Measurements from ENCODE around the gene AQP7.
"Not testable (repeated sequence)": the region's sequence is repeated elsewhere in the genome, so short reads cannot be mapped to it uniquely, and the experiment has no call there.

Gene AQP7

DNA sequence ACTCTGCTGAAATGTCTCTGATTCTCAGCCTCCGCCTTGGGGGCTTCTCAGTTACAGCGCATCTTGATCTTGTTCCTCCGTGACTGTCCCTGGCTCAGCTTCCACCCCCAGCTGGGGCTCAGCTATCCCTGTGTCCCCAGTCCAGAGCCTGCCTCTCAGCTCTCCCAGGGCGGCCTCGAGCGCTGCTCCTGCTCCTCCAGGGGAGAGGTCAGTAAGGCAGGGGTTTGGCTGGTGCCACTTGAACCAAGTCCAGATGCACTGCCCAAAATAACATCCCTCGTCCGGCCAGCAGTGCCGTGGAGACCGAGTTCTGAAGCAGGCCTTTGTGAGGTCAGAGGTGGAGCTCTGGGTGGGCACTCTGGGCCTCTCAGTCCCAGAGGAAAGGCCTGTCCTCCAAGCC lies at the start of gene AQP7:
Gene AQP7 (minus strand): TSS at position 198 of the 400 bp plus-strand sequence. CDS start 1,306 bp downstream, outside the sequence.
- not testable (repeated sequence) for ATAC-seq, DNase-seq

DNA sequence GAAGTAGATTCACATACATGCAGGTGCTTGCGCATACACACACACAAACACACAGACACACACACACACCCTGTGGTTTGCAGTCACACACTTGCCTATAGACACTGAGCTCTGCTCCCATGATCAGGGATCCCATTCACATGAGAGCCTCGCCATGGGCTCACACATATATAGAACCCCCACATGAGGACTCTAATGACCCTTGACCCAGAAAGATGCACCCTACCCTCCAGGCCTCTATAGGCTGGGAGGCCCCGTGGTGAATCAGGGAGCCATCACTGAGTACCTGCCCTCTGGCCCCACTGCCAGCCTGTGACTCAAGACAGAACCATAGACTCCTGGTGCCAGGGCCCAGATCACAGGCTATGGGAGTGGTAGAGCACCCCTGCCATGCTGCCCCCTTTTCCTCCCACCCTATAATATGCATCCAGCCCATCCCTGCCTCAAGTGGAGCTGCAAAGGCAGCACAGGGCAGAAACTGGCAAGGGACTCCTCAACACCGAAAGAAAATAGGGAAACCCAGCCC lies 48.3 kb upstream of the AQP7 start:
- ATAC-seq = no peak
- DNase-seq = no peak

DNA sequence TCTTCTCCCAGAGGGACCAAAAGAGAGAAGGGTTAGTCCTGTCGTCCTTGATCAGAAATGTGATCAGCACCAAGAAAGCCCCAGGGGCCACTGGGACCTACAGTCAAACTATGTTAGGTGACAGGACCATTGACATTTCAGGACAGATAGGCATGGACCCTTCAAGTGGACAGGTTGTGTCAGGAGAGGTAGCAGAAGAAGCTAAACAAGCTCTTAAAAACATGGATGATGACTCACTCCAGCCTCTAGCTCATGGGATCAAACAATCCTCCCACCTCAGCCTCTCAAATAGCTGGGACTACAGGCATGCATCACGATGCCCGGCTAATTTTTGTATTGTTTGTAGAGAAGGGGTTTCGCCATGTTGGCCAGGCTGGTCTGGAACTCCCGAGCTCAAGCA lies 47.3 kb upstream of the AQP7 start:
- no peak for DNase-seq
- no peak for ATAC-seq

DNA sequence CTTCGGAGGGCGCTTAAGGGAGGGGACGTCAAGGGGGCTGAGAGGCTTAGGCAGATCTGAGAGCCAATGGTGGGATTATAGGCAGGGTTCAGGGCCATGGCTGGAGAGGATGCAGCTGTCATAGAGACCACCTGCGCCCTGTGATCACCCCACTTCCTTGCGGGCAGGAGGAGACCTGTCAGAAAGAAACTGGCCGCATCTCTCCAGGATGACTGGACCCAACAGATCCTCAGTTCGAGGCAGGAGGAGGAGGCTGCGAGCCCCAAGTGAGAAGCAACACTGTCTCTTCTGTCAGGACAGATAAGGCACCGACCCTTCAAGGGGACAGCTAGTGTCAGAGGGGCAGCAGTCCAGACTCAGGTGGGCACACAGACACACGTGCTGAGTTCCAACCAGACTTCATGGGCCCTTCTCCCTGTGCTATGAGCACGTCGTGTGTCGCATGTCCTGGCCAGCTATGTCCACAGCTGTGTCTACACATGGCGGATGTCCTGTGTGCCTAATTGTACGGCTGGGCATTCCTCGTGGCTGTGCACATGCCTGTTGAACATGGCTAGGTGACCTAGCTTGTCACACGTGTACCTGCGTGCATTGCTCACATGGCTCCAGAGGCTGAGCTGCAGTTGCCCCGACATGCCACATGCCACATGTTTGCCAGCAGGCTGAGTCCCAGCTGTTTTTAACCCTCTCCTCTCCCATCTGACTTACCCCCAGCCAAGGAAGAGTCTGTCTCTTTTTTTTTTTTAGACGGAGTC lies 45.6 kb upstream of the AQP7 start:
- ATAC-seq = peak; percentile 0
- DNase-seq = no peak

DNA sequence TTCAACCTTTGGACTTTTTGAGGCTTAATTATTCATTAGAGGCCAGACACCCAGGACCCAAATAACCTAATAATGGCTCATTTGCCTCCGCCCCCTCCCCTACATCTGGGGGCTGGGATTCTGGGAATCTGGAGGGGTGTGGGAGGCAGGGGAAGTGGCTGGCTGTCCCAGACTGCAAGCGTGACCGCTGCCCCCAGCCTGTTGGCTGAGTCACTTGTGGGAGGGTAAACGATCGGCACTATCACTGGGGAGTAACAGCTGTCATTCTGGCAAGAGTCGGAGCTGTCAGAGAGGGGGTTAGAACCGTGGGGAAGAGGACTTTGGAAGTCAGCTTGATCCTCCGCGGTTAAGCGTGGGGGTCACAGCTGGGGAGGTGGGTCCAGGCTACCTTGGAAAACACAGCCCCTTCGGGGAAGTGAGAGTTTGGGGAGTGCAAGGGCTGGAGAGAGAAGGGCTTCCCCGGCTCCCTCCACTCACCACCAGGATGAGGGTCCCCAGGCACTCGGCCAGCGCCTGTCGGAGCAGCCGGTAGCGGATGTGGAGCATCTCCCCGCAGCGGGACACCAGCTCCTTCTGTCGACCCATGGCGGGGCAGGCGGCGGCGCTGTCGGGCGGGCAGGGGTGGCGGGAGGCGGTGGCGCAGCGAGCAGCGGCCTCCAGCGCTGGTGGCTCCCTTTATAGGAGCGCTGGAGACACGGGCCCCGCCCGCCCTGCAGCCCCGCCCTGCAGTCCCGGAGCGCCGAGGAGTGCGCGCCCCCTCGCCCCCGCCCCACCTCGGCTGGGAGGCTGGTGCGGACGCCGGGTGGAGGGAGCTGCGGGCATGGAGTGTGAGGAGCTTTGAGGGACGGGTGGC lies 44.8 kb upstream of the AQP7 start, which contains the start of gene AQP3:
Gene AQP3 (minus strand): TSS at position 648 of the 853 bp plus-strand sequence. CDS start 63 bp downstream, at position 585.
- ATAC-seq = peak; percentile 71
- peak; percentile 70 for DNase-seq

DNA sequence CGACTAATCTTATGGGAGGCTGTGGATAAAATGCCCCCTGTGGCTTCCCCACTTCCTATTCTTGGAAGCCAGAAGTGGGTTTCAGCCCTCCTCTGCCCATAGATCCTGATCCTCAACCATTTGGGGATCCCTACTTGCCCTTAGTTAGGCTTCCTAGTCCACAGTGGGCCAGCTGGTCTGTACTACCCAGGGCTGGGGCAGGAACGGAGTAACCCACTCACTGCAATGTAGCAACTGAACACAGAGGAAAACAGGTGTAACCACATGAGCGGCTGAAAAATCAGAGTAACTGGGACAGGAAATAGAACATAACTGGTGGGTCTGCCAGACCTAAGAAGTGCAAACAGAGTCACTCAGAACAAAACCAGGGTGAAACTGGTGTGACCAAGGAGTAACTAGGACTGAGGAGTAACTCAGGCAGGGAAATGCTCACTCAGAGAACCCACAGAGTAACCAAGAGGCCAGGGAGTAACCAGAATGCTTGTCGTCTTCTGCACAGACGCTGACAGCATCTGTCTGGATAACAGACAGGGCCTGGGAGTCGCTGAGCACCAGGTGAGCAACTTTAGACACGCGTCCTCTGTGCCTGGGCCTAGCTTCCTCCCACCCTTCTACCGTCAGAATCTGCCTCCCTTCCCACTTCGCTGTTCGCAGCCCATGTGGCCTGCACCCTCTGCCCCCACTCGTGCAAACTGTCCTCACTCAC lies 44.0 kb upstream of the AQP7 start:
- ATAC-seq (peak; percentile 84), DNase-seq (peak; percentile 55)

DNA sequence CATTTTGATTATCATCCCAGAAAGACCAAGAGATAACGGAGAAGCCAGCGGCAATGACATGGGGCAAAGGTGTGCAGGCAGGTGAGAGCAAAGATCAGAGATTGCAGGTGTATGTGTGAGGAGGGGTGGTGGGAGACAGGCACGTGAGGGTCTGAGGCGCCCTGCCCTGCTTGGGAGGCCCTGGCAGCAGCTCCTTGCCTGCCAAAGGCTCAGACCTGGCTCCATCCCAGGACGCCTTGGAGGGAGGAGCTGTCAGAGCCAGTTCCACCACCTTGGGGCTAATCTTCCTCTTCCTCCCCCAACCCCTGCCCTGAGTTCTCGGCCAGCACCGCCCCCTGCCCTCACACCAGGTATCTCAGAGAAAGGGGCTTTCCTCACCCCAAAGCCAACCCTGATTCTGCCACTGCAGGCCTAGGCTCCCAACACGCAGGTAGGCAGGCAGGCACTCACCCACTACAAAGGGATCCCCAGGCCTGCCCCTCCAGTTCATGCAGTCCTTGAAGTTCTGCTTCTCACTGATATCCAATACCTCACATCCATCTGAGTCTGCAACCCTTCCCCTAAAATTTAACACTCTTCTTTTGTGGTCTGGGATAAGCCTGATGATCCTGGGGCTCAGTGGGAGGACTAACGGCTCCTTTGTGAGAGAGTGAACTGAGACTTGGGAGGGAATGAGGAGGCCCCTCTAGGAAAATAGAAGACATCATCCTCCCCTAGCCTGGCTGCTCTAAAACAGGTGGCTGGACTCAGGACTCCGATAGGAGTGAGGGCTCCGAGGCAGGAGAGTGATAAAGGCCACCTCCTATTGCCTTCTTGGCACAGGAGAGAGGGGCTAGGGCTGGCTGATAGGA lies 43.2 kb upstream of the AQP7 start:
- DNase-seq (no peak), ATAC-seq (no peak)

DNA sequence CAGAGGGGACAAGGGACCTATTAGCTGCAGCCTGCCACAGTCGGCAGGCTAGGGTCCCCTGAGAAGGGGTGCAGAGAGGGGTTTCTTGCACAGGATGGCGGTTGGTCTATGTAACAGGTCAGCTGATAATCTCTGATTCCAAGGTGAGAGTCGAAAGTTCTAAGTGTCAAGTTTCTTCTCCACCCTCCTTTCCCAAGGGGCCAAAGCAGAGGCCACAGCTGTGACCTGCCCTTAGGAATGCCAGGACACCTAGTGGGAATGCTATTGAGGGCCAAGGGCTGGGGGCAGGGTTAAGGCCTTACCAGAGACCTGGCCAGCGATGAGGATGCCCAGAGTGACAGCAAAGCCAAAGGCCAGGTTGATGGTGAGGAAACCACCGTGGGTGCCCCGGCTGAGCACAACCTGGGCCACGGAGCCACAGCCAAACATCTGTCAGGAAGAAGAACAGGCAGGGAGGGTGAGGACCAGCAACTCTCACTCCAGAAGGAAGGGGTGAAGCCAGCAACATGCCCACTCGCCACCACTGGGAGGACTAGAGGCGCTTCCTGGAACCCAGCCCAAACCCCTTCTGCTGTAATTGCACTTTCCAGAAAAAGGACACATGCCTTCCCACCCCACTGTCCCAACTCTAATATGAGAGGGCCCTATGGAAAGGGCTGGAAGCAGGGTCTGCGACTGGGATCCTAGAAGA lies 41.2 kb upstream of the AQP7 start:
- no peak for ATAC-seq
- no peak for DNase-seq

DNA sequence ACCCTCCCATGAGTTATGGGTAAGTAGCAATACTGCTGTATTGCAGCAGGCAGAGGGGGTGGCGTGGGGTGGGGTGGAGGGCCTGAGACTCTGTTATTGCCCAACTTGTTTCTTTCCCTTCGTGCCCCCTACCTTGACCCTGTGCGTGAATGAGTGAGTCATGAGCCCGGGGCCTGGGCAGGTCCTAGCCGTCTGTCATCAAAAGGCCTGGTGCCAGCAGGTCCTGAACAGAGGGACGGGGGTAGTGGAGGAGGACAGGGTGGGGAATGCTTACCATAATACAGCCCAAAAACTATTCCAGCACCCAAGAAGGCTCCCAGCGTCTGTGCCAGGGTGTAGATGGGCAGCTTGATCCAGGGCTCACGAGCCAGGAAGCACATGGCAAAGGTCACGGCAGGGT lies 40.7 kb upstream of the AQP7 start:
- no peak for DNase-seq
- no peak for ATAC-seq

DNA sequence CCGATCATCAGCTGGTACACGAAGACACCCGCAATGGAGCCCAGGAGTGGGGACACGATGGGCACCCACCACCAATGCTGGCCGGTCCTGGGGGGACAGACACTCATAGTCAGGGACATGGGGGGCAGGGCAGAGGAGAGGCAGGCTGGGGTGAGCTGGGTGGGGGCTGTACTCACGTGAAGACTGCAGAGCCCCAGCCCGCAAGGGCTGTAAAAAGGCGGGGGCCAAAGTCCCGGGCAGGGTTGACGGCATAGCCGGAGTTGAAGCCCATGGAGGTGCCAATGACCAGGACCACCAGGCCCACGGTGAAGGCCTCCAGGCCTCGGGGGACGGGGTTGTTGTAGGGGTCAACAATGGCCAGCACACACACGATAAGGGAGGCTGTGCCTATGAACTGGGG lies 39.8 kb upstream of the AQP7 start:
- ATAC-seq = no peak
- no peak for DNase-seq

DNA sequence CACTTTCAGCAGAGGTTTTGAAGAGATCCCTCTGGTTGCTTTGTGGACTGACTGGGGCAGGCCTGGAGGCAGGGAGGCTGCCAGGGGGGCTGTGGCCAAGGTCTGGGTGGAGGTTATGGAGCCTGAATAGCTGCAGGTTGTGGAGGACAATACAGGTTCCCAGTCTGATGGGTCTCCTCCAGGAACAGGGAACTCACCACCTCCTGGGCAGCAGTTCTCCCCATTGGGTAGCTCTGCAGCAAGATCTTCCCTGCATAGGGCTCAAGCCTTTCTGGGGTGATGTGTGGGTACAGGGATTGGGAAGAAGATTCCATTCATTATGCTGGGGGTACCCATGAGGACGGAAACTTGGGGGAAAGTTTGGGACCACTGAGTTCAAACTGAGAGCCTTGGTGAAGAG lies 38.2 kb upstream of the AQP7 start:
- DNase-seq (no peak), ATAC-seq (no peak)

DNA sequence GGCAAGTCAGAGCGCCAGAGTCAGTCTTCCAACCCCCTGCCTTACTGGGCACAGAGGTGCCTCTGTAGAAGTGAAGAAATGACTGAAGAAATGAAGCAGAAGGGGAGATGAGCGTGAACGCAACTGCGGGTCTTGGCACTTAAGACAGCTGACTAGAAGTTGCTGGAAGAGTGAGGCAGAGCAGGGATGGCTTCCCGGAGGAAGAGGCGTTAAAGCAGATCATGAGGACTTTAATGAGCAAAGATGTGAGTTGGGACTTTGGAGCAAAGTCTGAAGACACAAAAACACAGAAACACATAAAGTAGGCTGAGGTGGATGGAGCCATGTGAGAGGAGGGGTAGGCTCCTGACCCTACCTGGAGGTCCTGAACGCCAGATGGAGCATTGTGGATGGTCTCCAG lies 37.8 kb upstream of the AQP7 start:
- DNase-seq (no peak), ATAC-seq (no peak)

DNA sequence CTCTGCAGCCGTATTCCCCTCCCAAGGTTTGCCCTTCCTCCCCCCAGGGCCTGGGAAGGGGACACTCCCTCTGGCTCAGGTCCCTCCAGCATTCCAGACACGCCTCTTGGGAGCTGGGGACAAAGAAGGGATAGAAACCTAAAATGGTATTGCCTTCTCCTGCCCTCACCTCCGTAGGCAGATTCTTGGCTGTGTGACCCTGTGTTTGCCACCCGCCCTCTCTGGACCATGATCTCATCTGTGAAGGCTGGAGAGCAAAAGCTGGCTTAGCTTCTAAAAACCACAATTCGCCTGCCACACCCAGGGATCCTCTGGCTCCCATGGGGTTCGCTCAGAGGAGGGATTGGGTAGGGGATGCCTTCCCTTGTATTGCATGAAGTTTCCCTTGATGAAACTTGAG lies 37.4 kb upstream of the AQP7 start:
- DNase-seq (no peak), ATAC-seq (no peak)

DNA sequence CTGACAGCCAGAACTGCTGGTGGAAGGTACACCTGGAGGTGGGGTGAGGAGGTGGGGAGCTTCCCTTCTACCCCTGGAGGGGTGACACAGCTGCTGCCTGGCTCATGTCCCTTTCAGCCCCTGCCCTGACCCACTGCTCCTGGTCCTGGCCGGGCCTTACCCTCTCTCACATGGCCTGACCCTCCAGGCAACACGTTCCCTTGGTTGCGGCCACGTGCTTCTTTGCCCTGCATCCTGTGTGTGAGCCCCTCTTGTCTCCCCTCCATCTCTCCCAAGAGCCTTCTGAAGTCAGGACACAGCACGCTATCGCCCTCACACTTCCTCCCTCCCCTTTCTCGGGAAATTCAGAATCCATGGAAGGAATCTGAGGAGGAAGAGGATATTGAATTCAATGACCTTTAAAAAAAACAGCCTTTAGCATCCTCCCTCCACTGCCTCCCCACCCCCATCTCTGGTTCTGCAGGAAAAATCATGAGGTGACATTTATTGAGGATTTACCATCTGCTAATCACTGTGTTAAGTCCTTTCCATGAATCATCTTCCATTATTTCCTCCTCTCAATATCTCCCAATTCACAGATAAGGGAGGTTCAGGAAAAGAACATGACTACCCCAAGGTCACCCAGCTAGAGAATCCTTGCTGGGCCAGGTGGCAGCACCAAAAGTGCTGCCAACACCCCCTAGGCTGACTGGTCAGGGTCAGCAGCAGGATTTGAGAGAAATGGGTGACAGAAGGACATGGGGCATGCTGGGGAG lies 36.7 kb upstream of the AQP7 start:
- no peak for ATAC-seq

DNA sequence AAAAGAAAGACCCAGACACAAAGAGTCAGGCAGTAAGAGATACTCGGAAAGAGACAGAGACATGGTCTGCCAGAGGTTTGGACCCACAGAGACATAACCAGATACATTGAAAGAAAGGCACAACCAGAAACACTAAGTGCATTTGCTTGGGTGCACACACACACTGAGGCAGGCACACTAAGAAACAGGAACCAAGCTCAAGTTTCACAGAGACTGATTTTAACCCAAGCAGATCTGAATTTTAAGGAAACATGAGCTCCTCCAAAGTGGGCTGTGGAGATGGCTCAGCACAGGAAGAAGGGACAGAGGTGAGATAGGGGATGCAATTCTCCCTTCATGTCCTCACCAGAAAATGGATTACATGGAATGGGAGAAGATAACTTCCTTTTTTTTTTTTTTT lies 35.5 kb upstream of the AQP7 start:
- DNase-seq = no peak
- no peak for ATAC-seq

More for the DNA sequence above, 36.7 kb upstream of the AQP7 start:
- no peak for DNase-seq

DNA sequence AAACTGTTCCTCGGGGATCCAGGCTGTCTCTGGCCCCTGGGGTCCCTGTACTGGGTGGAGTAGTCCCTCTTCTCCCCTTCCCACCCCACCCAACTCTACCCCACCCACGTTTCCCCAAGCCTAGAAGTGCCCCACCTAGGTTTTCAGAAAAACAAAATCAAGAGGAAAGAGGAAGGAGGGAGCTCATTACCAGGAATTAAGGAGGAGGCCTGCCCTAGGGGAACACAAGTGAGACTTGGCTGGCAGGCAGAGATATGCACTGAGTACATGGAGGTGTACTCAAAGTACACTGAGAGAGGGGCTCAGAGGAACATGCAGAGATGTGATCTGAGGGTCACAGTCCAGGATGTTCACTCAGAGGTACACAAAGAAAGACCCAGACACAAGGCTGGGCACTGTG lies 34.8 kb upstream of the AQP7 start:
- ATAC-seq = no peak
- DNase-seq = no peak

DNA sequence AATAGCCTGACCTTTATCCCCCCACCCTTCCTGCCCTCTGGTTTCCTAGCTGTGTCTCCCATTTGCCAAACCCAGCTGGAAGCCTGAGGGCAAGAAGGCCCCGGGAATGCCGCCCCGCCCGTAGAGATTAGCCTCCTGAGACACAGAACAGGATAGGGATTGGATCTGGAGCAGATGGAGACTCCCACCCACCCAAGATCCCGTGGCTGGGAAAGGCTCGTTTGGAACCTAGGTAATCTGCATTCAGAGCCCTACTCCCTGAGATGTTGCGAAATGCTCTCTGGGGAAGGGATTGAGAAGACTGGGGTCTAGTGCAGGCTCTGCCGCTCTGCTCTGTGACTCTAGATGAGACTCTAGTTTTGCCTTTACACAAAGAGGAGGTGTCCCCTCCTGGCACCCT lies 34.1 kb upstream of the AQP7 start:
- DNase-seq (no peak), ATAC-seq (no peak)

DNA sequence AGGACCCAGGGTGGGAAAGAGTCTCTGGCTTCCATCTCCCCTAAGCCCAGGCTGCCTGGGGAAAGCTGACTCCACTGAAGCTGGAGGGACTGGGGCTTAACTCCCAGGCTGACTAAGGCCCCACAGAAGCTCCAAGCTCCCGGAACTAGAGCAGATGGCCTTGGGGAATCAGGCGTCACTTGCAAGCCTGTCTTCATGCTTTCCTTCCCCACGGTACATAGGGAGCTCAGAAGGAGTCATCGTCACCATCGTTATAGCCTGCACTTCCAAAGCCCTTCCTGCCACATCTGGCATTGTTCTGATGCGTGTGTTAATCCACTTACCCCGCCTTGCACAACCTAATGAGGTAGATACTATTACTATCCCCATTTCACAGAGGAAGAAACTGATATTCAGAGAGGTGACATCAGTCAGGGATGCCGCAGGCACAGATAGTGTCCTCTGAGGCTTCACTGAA lies 33.5 kb upstream of the AQP7 start:
- DNase-seq = no peak
- ATAC-seq = no peak

DNA sequence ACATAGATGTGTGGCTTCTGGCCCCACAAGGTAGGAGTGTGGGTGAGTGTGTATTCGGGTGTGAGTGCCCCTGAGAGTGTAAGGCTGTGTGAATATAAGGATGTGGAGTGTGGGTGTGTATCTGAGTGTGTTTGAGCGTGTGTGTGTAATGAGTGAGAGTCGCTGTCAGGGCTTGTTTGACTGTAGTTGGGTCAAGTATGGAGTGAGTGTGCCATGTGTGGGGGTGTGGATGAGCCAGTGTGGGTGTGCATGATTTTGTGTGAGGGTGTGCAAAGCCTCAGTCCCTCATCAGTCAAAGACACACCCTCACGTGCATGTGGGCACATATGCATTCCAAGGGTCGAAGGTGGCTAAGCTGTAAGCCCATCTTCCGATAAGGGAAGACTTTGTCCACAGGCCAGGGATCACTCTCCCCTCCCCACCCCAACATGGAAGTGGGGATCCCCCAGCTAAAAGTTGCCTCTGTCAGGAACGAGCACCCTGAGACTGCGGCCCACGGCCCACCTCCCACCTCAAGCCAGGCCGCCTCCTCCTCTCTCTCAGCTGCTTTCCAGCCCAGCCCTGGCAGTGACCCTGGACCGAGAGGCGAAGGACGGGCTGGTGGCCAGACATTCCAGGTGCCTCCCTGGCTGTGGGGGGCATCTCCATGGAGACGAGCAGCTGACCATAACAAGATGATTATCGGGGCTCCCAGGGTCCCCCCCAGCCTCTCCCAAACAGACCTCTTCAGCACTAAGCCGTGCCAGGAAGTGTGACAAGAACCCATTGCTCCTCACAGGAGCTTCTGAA lies 32.1 kb upstream of the AQP7 start:
- DNase-seq = no peak
- ATAC-seq = no peak
